ENCODE data around the gene DECR2.

- TF ChIP-seq CTCF (conservative IDR thresholded peaks at IDR 0.05; ENCODE audit: low read length): no peak; the same call in 1 of the 2 replicates
- TF ChIP-seq EZH2phosphoT487 (IDR thresholded peaks at IDR 0.05; ENCODE audit: borderline replicate concordance, low read depth, low read length): no peak
These were observed 48.9 kb upstream of the DECR2 start, which contains the start of gene AXIN1 for GRCh38 chr16:352547-353403.

Data from OCI-LY7 (cell line).